ENCODE data around the gene SMPX. TPM values are rescaled to one million over a fixed set of nuclear protein-coding genes. Genes with fewer than 3 reads are reported as not detected.

Gene SMPX
- total and polyA plus RNA-seq, 12 donors: 171 to 894 (median 696) TPM

- intact Hi-C loops (cut with DNase I): loop anchor here in 4 of 10 donors (2.0 to 10.0 kb wide), 4 partner anchors 16 to 85 kb away; partner anchors contain the start of gene MBTPS2 (in 3 of the 4)
- Histone ChIP-seq H3K36me3 (no peaks in the 10 kb centered on the region), H3K27me3 (peaks cover 0 to 21% (median 0%) of the 10 kb centered on the region in 7 donors), H3K9me3 (no peaks in the 10 kb centered on the region), H3K4me1 (no peaks in the 10 kb centered on the region), H3K27ac (peak overlapping the region; percentile 66 to 89 (median 84)), H3K4me3 (peak overlapping the region; percentile 14 to 57 (median 46))
- 31 to 44% methylated on average over 6 of the region's 6 CpGs for WGBS, 2 donors
- ATAC-seq (peak; percentile 64 to 90 (median 84)), DNase-seq (no peak)
- no peak for TF ChIP-seq CTCF (IDR thresholded peaks at IDR 0.05)
Observed at GRCh38 chrX:21756785-21757529, 959 bp downstream of the SMPX start.

- H3K4me1 ChIP-seq: peaks cover 0 to 18% (median 0%) of the 10 kb centered on the region in 9 donors
- DNase-seq (no peak), ATAC-seq (no peak)
- no peaks in the 10 kb centered on the region for H3K36me3 ChIP-seq
- no peaks in the 10 kb centered on the region for H3K9me3 ChIP-seq
- H3K27ac ChIP-seq: no peak overlapping the region
- H3K4me3 ChIP-seq: no peak overlapping the region
- H3K27me3 ChIP-seq: peaks cover 0 to 28% (median 0%) of the 10 kb centered on the region in 7 donors
- intact Hi-C loops (cut with DNase I): loop anchor here in 6 of 10 donors (2.0 to 10.0 kb wide), 5 partner anchors 21 to 1225 kb away; partner anchors contain the start of gene MBTPS2 (in 2 of the 6)
- TF ChIP-seq CTCF (IDR thresholded peaks at IDR 0.05): no peak
- WGBS, 2 donors: 50 to 93% methylated on average over 1 of the region's 1 CpG
Observed at GRCh38 chrX:21749924-21750323, 8.0 kb downstream of the SMPX start.

GRCh38 chrX:21748235-21748634, 9.7 kb downstream of the SMPX start:
- peaks cover 0 to 31% (median 0%) of the 10 kb centered on the region in 9 donors for H3K4me1 ChIP-seq
- no peaks in the 10 kb centered on the region for H3K36me3 ChIP-seq
- TF ChIP-seq CTCF (IDR thresholded peaks at IDR 0.05): no peak
- WGBS, 2 donors: 11 to 21% methylated on average over 5 of the region's 5 CpGs
- H3K27me3 ChIP-seq: peaks cover 0 to 31% (median 0%) of the 10 kb centered on the region in 7 donors
- no peak for DNase-seq
- no peak overlapping the region for H3K4me3 ChIP-seq
- ATAC-seq: no peak
- intact Hi-C loops (cut with DNase I): loop anchor here in 6 of 10 donors (5.0 to 10.0 kb wide), 3 partner anchors 1216 to 1223 kb away; no protein-coding TSS in a partner anchor
- no peaks in the 10 kb centered on the region for H3K9me3 ChIP-seq
- H3K27ac ChIP-seq: peak overlapping the region in 1 of 10 donors; percentile 51

GRCh38 chrX:21747558-21747957, 10.4 kb downstream of the SMPX start:
- WGBS, 2 donors: 6 to 8% methylated on average over 4 of the region's 4 CpGs
- ATAC-seq (peak in 5 of 8 donors; percentile 56 to 81 (median 63)), DNase-seq (no peak)
- TF ChIP-seq CTCF (IDR thresholded peaks at IDR 0.05): no peak
- H3K27me3 ChIP-seq: peaks cover 0 to 31% (median 0%) of the 10 kb centered on the region in 7 donors
- H3K9me3 ChIP-seq: no peaks in the 10 kb centered on the region
- H3K27ac ChIP-seq: peak overlapping the region in 2 of 10 donors; percentile 41 to 51
- intact Hi-C loops (cut with DNase I): loop anchor here in 6 of 10 donors (5.0 to 10.0 kb wide), 3 partner anchors 1215 to 1223 kb away; no protein-coding TSS in a partner anchor
- peaks cover 0 to 37% (median 0%) of the 10 kb centered on the region in 9 donors for H3K4me1 ChIP-seq
- no peaks in the 10 kb centered on the region for H3K36me3 ChIP-seq
- H3K4me3 ChIP-seq: no peak overlapping the region
